ENCODE measurements around the gene IDS. TPM values are rescaled to one million over a fixed set of nuclear protein-coding genes. Genes with fewer than 3 reads are reported as not detected.

The IDS gene
- total RNA-seq, 3 donors from 2014 or later (not counting 1 experiment from before 2014, with no cell fraction given), result 286 to 344 (median 317) TPM

GRCh38 chrX:149494844-149495565 is 10.1 kb downstream of the IDS start:
- TF ChIP-seq CTCF (IDR thresholded peaks at IDR 0.05), result no peak
- intact Hi-C loops (cut with micrococcal nuclease), result no loop called here
- Mint-ChIP-seq H3K27me3 (ENCODE audit: low read depth in 2 of 2) (no peaks in the 10 kb centered on the region), H3K9me3 (no peaks in the 10 kb centered on the region), H3K36me3 (peaks cover 8% of the 10 kb centered on the region), H3K27ac (no peak overlapping the region), H3K4me3 (no peak overlapping the region), H3K4me1 (peaks cover 2 to 21% of the 10 kb centered on the region in 2 donors)
- H3K9me3 ChIP-seq (ENCODE audit: control insufficient read depth, insufficient read depth, low read length), result no peaks in the 10 kb centered on the region
- WGBS (ENCODE audit: insufficient coverage), result 98% methylated on average over 3 of the region's 4 CpGs
- DNase-seq (no peak), ATAC-seq (no peak)
- no peak overlapping the region for H3K27ac ChIP-seq (ENCODE audit: low read length)
- H3K4me3 ChIP-seq (ENCODE audit: low read length), result no peak overlapping the region
- peaks cover 3% of the 10 kb centered on the region for H3K4me1 ChIP-seq (ENCODE audit: control insufficient read depth, insufficient read depth, low read length)
- H3K27me3 ChIP-seq (ENCODE audit: control insufficient read depth, insufficient read depth, low read length), result no peaks in the 10 kb centered on the region
- H3K36me3 ChIP-seq (ENCODE audit: control insufficient read depth, insufficient read depth, low read length), result peaks cover 89% of the 10 kb centered on the region

GRCh38 chrX:149493567-149494562 is 11.2 kb downstream of the IDS start:
- Mint-ChIP-seq H3K9me3 (no peaks in the 10 kb centered on the region), H3K4me3 (no peak overlapping the region), H3K27ac (no peak overlapping the region), H3K4me1 (peaks cover 0 to 17% of the 10 kb centered on the region in 2 donors), H3K36me3 (peaks cover 8% of the 10 kb centered on the region), H3K27me3 (ENCODE audit: low read depth in 2 of 2) (no peaks in the 10 kb centered on the region)
- H3K27ac ChIP-seq (ENCODE audit: low read length), result no peak overlapping the region
- H3K27me3 ChIP-seq (ENCODE audit: control insufficient read depth, insufficient read depth, low read length), result no peaks in the 10 kb centered on the region
- intact Hi-C loops (cut with micrococcal nuclease), result no loop called here
- no peak overlapping the region for H3K4me3 ChIP-seq (ENCODE audit: low read length)
- DNase-seq (no peak), ATAC-seq (peak in 1 of 3 donors; percentile 7)
- TF ChIP-seq CTCF (IDR thresholded peaks at IDR 0.05), result no peak
- no peaks in the 10 kb centered on the region for H3K4me1 ChIP-seq (ENCODE audit: control insufficient read depth, insufficient read depth, low read length)
- 84% methylated on average over 8 of the region's 13 CpGs for WGBS (ENCODE audit: insufficient coverage)
- H3K36me3 ChIP-seq (ENCODE audit: control insufficient read depth, insufficient read depth, low read length), result peaks cover 92% of the 10 kb centered on the region
- H3K9me3 ChIP-seq (ENCODE audit: control insufficient read depth, insufficient read depth, low read length), result no peaks in the 10 kb centered on the region

GRCh38 chrX:149491812-149492211 is 13.3 kb downstream of the IDS start:
- no peaks in the 10 kb centered on the region for H3K36me3 Mint-ChIP-seq
- H3K4me3 ChIP-seq (ENCODE audit: low read length), result no peak overlapping the region
- WGBS (ENCODE audit: insufficient coverage), result 88% methylated on average over 2 of the region's 2 CpGs
- no peak for DNase-seq
- H3K4me1 ChIP-seq (ENCODE audit: control insufficient read depth, insufficient read depth, low read length), result peaks cover 4% of the 10 kb centered on the region
- no peaks in the 10 kb centered on the region for H3K27me3 Mint-ChIP-seq (ENCODE audit: low read depth in 2 of 2)
- no peak for ATAC-seq
- TF ChIP-seq CTCF (IDR thresholded peaks at IDR 0.05), result no peak
- H3K27ac Mint-ChIP-seq, result no peak overlapping the region
- intact Hi-C loops (cut with micrococcal nuclease), result no loop called here
- no peak overlapping the region for H3K27ac ChIP-seq (ENCODE audit: low read length)
- peaks cover 8 to 17% of the 10 kb centered on the region in 2 donors for H3K4me1 Mint-ChIP-seq
- H3K9me3 Mint-ChIP-seq, result no peaks in the 10 kb centered on the region
- no peaks in the 10 kb centered on the region for H3K9me3 ChIP-seq (ENCODE audit: control insufficient read depth, insufficient read depth, low read length)
- no peaks in the 10 kb centered on the region for H3K27me3 ChIP-seq (ENCODE audit: control insufficient read depth, insufficient read depth, low read length)
- H3K4me3 Mint-ChIP-seq, result no peak overlapping the region
- H3K36me3 ChIP-seq (ENCODE audit: control insufficient read depth, insufficient read depth, low read length), result peaks cover 83% of the 10 kb centered on the region
